ENCODE data around the gene BCKDK.

Gene BCKDK

DNA sequence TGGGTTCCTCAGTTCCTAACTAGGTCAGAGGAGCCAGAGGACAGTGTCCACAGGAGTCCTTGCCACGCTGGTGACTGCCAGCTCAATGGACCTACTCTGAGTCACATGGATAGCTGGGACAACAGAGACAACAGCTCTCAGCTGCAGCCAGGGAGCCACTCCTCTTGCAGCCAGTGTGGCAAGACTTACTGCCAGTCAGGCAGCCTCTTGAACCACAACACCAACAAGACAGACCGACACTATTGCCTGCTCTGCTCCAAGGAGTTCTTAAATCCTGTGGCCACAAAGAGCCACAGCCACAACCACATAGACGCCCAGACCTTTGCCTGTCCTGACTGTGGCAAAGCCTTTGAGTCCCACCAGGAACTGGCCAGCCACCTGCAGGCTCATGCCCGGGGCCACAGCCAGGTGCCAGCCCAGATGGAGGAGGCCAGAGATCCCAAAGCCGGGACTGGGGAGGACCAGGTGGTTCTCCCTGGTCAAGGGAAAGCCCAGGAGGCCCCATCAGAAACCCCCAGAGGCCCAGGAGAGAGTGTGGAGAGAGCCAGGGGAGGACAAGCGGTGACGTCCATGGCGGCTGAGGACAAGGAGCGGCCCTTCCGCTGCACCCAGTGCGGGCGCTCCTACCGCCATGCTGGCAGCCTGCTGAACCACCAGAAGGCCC lies 27.3 kb upstream of the BCKDK start:
- DNase-seq: no peak

DNA sequence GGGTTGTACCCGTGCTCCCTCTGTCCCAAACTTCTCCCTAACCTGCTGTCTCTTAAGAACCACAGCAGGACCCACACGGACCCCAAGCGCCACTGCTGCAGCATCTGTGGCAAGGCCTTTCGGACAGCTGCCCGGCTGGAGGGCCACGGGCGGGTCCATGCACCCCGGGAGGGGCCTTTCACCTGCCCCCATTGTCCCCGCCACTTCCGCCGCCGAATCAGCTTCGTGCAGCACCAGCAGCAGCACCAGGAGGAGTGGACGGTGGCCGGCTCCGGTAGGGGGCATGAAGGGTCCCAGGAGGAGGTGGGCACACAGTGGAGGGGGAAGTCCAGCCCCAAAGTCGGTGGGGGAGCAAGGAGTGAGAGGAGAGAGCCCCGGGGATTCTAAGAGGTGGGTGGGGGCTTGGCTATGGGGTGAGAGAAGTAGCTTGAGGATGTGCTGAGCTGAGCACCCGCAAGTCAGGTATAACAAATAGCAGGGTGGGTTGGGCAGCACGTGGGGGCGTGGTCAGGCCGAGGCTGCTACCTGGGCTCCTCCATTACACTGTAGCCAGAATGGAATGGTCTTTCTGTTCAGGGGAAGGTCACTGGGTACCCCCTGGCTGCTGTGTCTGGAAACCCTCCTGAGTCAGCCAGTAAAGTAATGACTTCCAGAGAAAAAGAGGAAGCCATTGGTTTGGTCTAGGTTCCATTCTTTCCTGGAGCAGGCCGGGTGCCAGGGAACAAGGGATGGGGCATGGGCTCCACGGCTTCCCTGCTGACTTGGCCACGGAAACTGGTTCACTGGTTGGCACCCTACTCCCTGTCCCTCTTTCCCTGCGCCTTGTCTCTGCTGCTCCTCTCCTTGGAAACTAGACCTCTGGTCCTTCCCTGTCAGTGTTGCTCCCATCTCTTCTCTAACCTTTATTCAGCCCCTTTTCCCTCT lies 26.5 kb upstream of the BCKDK start:
- DNase-seq: no peak

DNA sequence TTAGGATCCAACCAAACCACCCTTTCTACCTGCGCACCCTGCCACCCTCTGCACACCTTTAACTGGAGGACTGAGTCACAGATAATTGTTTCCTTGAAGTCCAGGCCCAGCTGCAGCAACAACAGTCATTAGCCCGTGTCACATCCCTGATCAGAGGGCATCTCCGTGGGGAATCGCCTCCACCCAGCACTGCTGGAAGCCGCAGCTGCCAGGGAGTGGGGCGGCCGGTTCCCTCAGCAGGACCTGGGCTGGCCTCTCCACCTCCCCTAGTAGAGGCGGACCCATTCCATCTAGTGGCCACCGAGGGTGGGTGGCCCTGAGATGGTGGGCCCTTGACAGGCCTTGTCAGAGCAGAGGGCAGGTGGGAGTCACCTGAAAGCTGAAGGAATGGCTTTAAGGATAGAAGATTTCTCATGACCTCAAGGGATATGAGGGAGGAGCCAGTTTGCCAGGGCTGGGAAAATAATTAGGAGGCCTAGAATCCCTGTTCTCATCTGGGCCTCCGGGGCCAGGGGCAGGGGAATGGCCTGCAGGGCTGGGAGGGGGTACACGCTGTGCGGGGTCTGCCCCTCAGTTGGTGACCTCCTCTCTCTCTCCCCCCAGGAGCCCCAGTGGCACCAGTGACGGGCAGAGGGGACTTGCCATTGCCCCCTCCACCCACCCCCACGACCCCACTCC lies 25.7 kb upstream of the BCKDK start:
- no peak for DNase-seq

DNA sequence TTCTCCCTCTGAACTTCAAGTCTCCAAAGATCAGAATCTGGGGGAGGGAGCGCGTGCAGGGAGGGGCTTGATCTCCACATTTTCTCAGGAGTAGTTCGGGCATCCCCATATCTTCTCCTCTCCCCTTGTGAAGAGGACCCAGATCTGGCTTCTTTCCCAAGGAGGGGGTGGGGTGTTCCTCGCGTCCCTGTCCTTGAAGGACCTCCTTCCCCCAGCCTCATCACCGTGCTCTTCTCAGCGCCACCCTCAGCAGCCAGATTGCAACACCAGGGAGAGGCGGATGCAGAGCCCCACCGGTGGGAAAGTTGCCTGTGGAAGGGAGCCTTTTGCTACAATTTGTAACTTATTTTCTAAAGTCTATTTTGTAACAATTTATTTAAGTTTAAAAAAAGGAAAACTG lies 25.1 kb upstream of the BCKDK start:
- DNase-seq: no peak

DNA sequence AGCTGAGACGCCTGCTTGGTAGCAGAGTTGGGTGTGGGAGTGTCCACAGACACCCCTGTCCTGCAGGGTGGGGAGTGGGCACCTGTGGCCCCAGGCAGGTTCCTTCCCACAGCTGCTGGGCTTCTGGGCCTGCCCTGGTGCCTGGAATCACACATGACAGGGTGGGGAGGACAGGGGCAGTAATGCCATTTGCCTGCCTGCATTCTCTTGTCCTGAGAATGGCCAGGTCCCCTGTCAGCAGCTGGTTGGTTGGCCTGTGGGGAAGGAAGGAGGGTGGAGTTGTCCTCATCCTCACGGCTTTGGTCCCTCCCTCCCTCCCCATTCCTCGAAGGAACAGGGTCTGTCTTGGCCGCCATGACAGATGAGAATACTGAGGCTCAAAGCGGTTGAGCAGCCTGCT lies 24.6 kb upstream of the BCKDK start:
- no peak for DNase-seq

DNA sequence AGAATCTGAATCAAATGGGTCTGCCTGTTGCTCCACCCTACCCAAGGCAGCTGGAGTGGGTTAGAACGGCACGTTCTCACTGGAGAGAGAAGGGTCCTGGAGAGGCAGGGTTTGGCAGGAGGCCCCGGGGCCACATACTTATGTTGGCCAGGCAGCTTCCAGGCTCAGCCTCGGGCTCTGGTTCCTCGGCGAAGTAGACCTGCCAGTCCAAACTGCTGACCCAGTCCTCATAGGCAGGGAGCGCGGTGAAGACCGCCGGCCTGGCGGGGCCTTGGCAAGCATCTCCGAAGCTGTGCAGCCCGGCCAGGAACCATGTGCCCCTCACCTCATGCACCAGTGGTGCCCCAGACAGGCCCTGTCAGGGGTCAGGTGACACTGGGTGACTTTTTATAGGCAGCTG lies 24.2 kb upstream of the BCKDK start:
- DNase-seq: no peak

DNA sequence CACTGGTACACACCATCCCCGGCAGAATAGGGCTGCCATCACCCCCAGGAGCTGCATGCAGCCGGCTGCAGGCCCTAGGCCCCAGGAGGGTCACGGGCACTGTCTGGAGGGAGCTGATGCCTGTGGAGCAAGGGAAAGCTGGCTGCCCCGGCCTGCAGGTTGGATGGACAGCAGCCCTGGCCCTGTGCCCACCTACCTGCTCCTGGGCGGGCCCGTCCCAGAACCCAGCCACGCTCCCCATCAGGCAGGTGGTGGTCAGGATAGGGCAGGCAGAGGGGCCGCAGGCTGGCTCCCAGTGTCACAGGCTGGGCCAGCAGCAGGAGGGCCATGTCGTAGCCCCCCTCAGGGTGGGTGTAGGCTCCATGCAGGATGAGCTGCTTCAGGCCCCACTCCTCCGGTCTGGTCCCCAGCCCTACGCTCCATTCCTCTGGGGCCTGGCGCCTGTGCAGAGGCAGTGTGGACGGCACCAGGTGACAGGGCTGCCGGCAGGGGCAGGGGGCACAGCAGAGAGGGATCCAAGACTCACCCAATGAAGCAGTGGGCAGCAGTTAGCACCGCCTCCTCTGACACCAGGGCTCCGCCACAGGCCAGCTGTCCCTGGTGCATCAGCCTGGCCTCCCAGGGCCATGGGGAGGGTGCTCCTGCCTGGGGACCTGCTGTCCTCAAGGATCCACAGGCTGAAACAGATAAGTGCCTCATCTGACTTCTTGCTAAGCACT lies 23.4 kb upstream of the BCKDK start:
- DNase-seq: no peak

DNA sequence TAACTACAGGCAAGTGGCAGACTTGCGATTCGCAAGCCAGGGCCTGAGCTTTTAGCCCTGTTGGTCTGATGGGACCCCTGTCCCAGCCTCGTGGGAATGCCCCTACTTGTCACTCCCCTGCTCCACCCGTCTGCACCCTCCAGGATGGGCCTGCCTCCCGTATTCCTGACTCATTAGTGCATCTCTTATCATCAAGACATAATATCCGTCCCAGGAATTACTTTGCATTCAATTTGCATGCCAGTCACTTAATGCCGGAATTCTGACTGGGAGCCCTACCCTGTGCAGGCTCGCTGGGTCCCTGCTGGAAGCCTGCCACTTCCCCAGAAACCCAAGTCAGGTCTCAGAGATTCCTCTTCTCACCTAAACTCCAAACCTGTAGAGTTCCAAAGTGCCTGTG lies 22.8 kb upstream of the BCKDK start:
- no peak for DNase-seq

DNA sequence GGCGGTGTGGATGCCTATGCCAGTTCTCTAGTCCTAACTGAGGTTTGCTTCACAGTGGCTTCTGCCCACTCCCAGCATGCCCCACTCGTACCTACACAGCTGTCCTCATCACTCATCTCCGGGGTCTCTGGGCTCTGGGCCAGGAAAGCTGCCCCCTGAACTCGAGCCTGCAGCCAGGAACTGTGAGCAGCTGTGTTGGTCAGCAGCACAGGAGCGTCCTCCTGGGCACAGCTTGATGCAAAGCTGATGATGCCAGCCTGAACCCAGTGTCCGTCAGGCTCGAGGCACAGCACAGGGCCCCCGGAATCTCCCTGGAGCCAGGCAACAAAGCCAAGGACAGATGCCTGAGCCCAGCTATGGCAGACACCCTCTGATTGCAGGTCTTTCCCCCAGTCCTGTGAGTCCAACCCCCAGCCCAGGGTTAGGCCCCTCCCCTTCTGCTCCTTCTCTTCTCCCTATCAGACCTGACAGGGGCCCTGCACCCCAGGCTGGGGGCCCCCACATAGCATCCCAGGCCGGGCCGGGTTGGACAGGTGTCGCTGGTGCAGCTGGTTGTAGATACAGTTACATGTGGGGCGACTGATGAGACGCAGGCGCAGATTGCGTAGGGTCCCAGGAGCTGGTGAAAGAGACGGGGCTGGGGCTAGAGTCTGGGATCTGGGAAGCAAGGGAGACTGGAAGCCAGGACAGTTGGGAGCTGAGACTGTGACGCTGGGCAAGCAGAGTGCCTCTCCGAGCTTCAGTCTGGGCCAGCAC lies 22.1 kb upstream of the BCKDK start:
- DNase-seq: no peak

DNA sequence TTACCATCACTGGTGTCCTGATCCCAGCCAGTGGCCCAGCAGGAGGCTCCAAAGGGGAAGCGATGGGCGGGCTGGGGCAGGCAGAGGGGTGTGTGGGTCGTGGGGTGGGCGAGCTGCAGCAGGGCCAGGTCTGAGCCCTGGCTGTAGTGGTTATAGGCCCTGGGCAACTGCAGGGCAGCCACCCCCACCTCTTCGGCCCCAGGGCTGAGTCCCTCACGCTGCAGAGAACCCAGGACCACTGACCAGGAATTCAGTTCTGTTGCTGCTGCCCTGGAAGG lies 21.6 kb upstream of the BCKDK start:
- DNase-seq: no peak

GRCh38 chr16:31087481-31087880 lies 20.7 kb upstream of the BCKDK start:
- no peak for DNase-seq

DNA sequence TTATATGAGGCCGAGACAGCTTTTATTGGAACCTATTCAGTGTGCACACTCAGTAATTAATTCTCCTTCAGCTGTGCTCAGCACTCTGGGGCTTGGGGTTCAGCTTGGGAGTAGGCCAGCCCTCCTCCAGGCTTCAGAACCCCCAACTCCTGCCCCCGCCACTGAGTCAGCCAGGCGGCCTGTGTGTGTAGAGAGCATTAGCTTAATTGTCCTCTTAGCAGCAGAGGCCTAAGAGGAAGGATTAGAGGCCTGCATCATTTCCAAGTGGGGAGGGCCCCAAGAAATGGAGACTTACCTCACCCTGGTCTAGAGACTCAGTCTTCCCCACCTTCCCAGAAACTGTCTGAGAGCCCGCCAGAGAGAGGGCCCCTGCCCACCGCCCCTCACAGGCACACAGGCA lies 20.2 kb upstream of the BCKDK start:
- no peak for DNase-seq

GRCh38 chr16:31088459-31089183 lies 19.6 kb upstream of the BCKDK start, which contains the start of gene PRSS53:
Gene PRSS53 (minus strand): TSS chr16:31088943. CDS start chr16:31088809, 134 bp downstream.
- DNase-seq: no peak

- no peak for DNase-seq
Observed at GRCh38 chr16:31089199-31089598, 19.0 kb upstream of the BCKDK start.

- no peak for DNase-seq
Observed at GRCh38 chr16:31090540-31090939, 17.6 kb upstream of the BCKDK start.

- DNase-seq: no peak
Observed at GRCh38 chr16:31092330-31092729, 15.9 kb upstream of the BCKDK start.

GRCh38 chr16:31093132-31093703 lies 15.0 kb upstream of the BCKDK start:
- DNase-seq: no peak

- no peak for DNase-seq
Observed at GRCh38 chr16:31094088-31094423, 14.1 kb upstream of the BCKDK start.

DNA sequence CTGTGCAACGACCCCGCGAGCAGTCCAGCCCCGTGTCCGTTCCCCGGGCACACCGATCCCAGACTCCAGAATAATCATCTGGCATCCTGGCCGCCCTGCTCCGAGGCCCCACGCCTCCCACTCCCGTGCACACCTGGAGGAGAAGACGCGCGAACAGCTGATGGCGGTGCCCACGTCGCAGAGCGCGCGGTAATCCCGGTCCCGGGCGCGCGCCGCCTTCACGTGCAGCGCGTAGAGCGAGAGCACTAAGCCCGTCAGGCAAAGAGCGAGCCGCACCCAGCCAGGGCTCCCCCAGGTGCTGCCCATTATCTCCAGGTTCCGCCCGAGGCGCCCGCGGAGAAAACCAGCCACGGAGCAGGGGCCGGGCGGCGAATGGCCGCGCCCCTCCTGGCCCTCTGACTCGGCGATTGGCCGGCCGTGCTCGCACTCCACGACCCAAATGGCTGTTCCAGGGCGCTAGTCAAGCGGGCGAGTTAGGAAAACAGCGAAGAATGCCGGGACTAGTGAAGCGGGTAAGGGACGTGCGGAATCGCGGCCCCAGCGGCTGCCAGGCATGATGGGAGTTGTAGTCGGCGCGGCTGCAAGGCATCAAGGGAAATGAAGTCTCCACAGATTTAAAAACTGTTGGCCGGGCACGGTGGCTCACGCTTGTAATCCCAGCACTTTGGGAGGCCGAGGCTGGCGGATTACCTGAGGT lies 13.6 kb upstream of the BCKDK start, which contains the start of gene VKORC1:
Gene VKORC1 (minus strand): TSS at position 374 of the 697 bp plus-strand sequence. CDS start 68 bp downstream, at position 306.
- peak; percentile 90 for DNase-seq

DNA sequence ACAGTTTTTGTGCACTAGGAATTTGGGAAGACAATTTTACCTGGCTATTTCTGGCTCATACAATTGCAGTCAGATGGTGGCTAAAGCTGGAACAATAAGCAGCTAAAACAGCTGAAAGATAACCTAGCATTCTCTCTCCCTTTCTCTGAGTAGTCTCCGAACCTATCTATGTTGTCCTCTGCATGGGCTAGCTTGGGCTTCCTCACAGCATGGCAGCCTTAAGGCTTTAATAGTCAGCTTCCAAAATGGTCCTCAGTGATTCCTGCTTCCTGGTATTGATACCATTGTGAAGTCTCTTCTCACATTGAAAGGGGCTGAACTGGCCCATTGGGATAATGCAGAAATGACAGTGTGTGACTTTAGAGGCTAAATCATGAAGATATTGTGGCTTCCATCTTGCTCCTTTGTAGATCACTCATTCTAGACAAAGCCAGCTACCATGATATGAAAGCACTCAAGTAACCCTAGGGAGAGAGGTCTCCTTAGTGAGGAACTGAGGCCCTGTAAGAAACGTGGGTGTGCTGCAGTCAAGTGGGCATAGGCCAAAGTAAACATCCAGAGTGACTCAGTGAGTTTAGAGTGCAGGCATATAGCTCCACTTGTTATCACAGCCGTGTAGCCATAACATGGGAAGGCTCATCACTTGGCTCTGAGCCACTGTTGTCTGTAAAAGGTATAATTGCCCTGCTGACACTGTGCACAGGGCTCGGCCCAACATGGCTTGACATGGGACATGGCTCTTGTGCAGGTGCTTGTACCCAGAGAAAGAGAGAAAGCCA lies 8.1 kb upstream of the BCKDK start:
- DNase-seq: no peak
